IMR-90 (cell line): ENCODE data around the gene PPP5C. TPM values are rescaled to one million over a fixed set of nuclear protein-coding genes. Genes with fewer than 3 reads are reported as not detected.

Experiments
- ATAC-seq: fragments of 200-7000 bp; cut with Tn5 transposase; 2 replicates; pipeline ENCODE4 v1.9.1; 2020; ENCODE audit warnings: low read depth, mild to moderate bottlenecking, moderate library complexity
- BruUV-seq: library from RNA; stranded (reverse); fragments of 400-500 nt; replicated peaks from 2 replicates; lab custom pipeline; 2021; lab: Mats Ljungman, UMichigan
- CTCF ChIA-PET: fragments of 300-600 bp; formaldehyde crosslinking; extraction: SDS; loops from one replicate; lab custom pipeline; 2021; ENCODE audit warnings: antibody characterized with exemption; lab: Yijun Ruan, JAX
- POLR2A ChIA-PET: fragments of 300-600 bp; sonication (Branson Sonifier 250); formaldehyde crosslinking; loops from one replicate; lab custom pipeline; 2022; ENCODE audit warnings: antibody characterized with exemption; ENCODE audit not compliant: unreplicated experiment; lab: Charles Lee
- DNase-seq: peaks from one replicate; pipeline ENCODE4 v3.0.0; 2013
- H2AFZ ChIP-seq: replicated peaks from 2 replicates; pipeline ENCODE3; 2013; ENCODE audit warnings: low read length, mild to moderate bottlenecking; ENCODE audit not compliant: poor library complexity
- H2AK5ac ChIP-seq: 2 replicates; pipeline ENCODE4 v1.6.1; 2013; ENCODE audit warnings: low read depth, low read length, inconsistent platforms
- H2AK9ac ChIP-seq: replicated peaks from 2 replicates; pipeline ENCODE3; 2013; ENCODE audit warnings: mild to moderate bottlenecking, low read depth, low read length, moderate library complexity; ENCODE audit not compliant: poor library complexity
- H2BK120ac ChIP-seq: 2 replicates; pipeline ENCODE4 v1.6.1; 2013; ENCODE audit warnings: low read depth, low read length, inconsistent platforms
- H2BK15ac ChIP-seq: 3 replicates; pipeline ENCODE4 v1.6.1; 2013; ENCODE audit warnings: low read depth, low read length, inconsistent platforms
- H2BK20ac ChIP-seq: 2 replicates; pipeline ENCODE4 v1.6.1; 2013; ENCODE audit warnings: low read depth, mild to moderate bottlenecking, inconsistent platforms, low read length, moderate library complexity
- H2BK5ac ChIP-seq: 2 replicates; pipeline ENCODE4 v1.6.1; 2013; ENCODE audit warnings: mild to moderate bottlenecking, low read depth, low read length, inconsistent platforms; ENCODE audit not compliant: poor library complexity, severe bottlenecking
- H3K14ac ChIP-seq: replicated peaks from 2 replicates; pipeline ENCODE4 v1.6.1; 2013; ENCODE audit warnings: low read depth, low read length, inconsistent platforms
- H3K18ac ChIP-seq: 2 replicates; pipeline ENCODE4 v1.6.1; 2013; ENCODE audit warnings: low read depth, low read length, control low read depth
- H3K23ac ChIP-seq: 2 replicates; pipeline ENCODE4 v1.6.1; 2013; ENCODE audit warnings: low read depth, low read length, inconsistent platforms
- H3K27ac ChIP-seq: 2 replicates; pipeline ENCODE4 v1.5.1; 2013; ENCODE audit warnings: mild to moderate bottlenecking, control low read depth, low read length; ENCODE audit not compliant: insufficient read depth
- H3K27me3 ChIP-seq: 2 replicates; pipeline ENCODE4 v1.6.1; 2013; ENCODE audit warnings: low read length; ENCODE audit not compliant: control insufficient read depth, insufficient read depth
- H3K36me3 ChIP-seq: 2 replicates; pipeline ENCODE4 v1.6.1; 2013; ENCODE audit warnings: low read length, mixed read lengths; ENCODE audit not compliant: control insufficient read depth, insufficient read depth
- H3K4ac ChIP-seq: 2 replicates; pipeline ENCODE4 v1.6.1; 2013; ENCODE audit warnings: low read depth, low read length, inconsistent platforms
- H3K4me1 ChIP-seq: 2 replicates; pipeline ENCODE4 v1.6.1; 2013; ENCODE audit warnings: low read length, mixed read lengths; ENCODE audit not compliant: control insufficient read depth, insufficient read depth
- H3K4me2 ChIP-seq: 2 replicates; pipeline ENCODE4 v1.6.1; 2013; ENCODE audit warnings: low read depth, mild to moderate bottlenecking, control low read depth, low read length, moderate library complexity
- H3K4me3 ChIP-seq: 2 replicates; pipeline ENCODE4 v1.5.1; 2013; ENCODE audit warnings: low read depth, mild to moderate bottlenecking, control low read depth, low read length, moderate library complexity; ENCODE audit not compliant: insufficient read depth
- H3K56ac ChIP-seq: 2 replicates; pipeline ENCODE4 v1.6.1; 2013; ENCODE audit warnings: low read length, inconsistent platforms; ENCODE audit not compliant: insufficient read depth; ENCODE audit errors: extremely low read depth
- H3K79me1 ChIP-seq, 2 experiments: 2 replicates each; pipeline ENCODE4 v1.6.1; 2013; ENCODE audit warnings: low read length in 2 of 2, inconsistent platforms in 1 of 2, low read depth in 1 of 2
- H3K9ac ChIP-seq: 2 replicates; pipeline ENCODE4 v1.6.1; 2013; ENCODE audit warnings: low read depth, low read length, control low read depth
- H3K9me1 ChIP-seq: 2 replicates; pipeline ENCODE4 v1.6.1; 2013; ENCODE audit warnings: low read length, inconsistent platforms; ENCODE audit not compliant: insufficient read depth
- H3K9me3 ChIP-seq: 2 replicates; pipeline ENCODE4 v1.6.1; 2013; ENCODE audit warnings: low read length; ENCODE audit not compliant: control insufficient read depth, insufficient read depth
- H4K20me1 ChIP-seq: 2 replicates; pipeline ENCODE4 v1.6.1; 2013; ENCODE audit warnings: low read length, inconsistent platforms; ENCODE audit not compliant: insufficient read depth
- H4K5ac ChIP-seq: 2 replicates; pipeline ENCODE4 v1.6.1; 2013; ENCODE audit warnings: mild to moderate bottlenecking, low read depth, low read length, control low read depth
- H4K8ac ChIP-seq, 2 experiments: 2 replicates each; pipeline ENCODE4 v1.6.1; 2013; ENCODE audit warnings: low read depth in 2 of 2, low read length in 2 of 2, control low read depth in 1 of 2, inconsistent platforms in 1 of 2
- H4K91ac ChIP-seq: 2 replicates; pipeline ENCODE4 v1.6.1; 2013; ENCODE audit warnings: low read depth, low read length, inconsistent platforms; ENCODE audit not compliant: insufficient read depth
- BHLHE40 ChIP-seq: fragments of 150-350 bp; IDR thresholded peaks from 2 replicates; pipeline ENCODE4 v1.6.1; 2016; ENCODE audit warnings: mild to moderate bottlenecking, low read depth, low read length
- CEBPB ChIP-seq: IDR thresholded peaks from 2 replicates; pipeline ENCODE4 v1.6.1; 2012; ENCODE audit warnings: low read depth, low read length, improper control_type of control experiment
- CHD1 ChIP-seq: IDR thresholded peaks from 2 replicates; pipeline ENCODE4 v1.6.1; 2012; ENCODE audit warnings: low read depth, low read length, improper control_type of control experiment
- WGBS, 2 experiments: methylation state at CpG; one replicate each; pipeline versions ENCODE4 v1.1.5 to v1.1.7; 2013; ENCODE audit warnings: missing lambda C conversion rate in 2 of 2; ENCODE audit not compliant: insufficient read length in 1 of 2; ENCODE audit errors: extremely low coverage in 2 of 2; 5-methylcytosine and 5-hydroxymethylcytosine counted together
- dilution Hi-C: fragments of 300-500 bp; cut with HindIII; formaldehyde crosslinking; loops from one replicate; pipeline ENCODE4 v1.14.3; 2018; ENCODE audit warnings: low sequenced_read_pairs; ENCODE audit not compliant: unreplicated experiment
- in situ Hi-C: fragments of 300-500 bp; cut with MboI; formaldehyde crosslinking; loops from 3 replicates; pipeline ENCODE4 v1.14.3; 2019; ENCODE audit warnings: low sequenced_read_pairs, inconsistent platforms, mixed read lengths
- intact Hi-C: fragments of 100-400 bp; cut with micrococcal nuclease; formaldehyde crosslinking; loops from 2 replicates; pipeline ENCODE4 v1.10.0; 2022
- polyA plus RNA-seq, 3 experiments: library from polyadenylated mRNA; depleted of rRNA; stranded (reverse); fragments of >200 nt; gene quantifications; 2 replicates each; pipeline ENCODE4 v1.2.3, GENCODE V29; 2012; ENCODE audit warnings: low replicate concordance in 1 of 3
- total RNA-seq: library from RNA; depleted of rRNA; stranded (reverse); fragments of >200 nt; gene quantifications from 2 replicates; pipeline ENCODE4 v1.2.3, GENCODE V29; 2012

PPP5C gene
- total and polyA plus RNA-seq, 2 of the 4 experiments (the other 2 are of a cell fraction): 80.5 to 128 TPM

- Histone ChIP-seq H3K56ac (no peak overlapping the region), H3K36me3 (no peaks in the 10 kb centered on the region), H4K91ac (no peak overlapping the region), H3K9me1 (no peaks in the 10 kb centered on the region), H3K4ac (no peak overlapping the region), H3K23ac (no peak overlapping the region), H3K27ac (no peak overlapping the region), H3K4me2 (no peak overlapping the region), H3K4me1 (no peaks in the 10 kb centered on the region), H2BK5ac (no peak overlapping the region), H3K14ac (no peak overlapping the region), H3K4me3 (no peak overlapping the region), H2BK20ac (no peak overlapping the region), H3K27me3 (no peaks in the 10 kb centered on the region; the same call in 1 of the 2 replicates), H2BK15ac (no peak overlapping the region), H2AFZ (no peak overlapping the region), H2BK120ac (no peak overlapping the region), H4K8ac (no peak overlapping the region), H3K79me1 (no peaks in the 10 kb centered on the region), H3K9me3 (peaks cover 16% of the 10 kb centered on the region), H4K20me1 (no peaks in the 10 kb centered on the region), H2AK9ac (no peak overlapping the region), H4K5ac (no peak overlapping the region), H3K9ac (no peak overlapping the region), H2AK5ac (no peak overlapping the region), H3K18ac (no peak overlapping the region)
- in situ Hi-C loops: no loop called here
- CTCF ChIA-PET: interaction anchor here (1.5 kb wide), 1 partner anchor 11 kb away, joined by 11 read pairs; no protein-coding TSS in a partner anchor
- no peak for ATAC-seq
- intact Hi-C loops: no loop called here
- no peak for DNase-seq
- dilution Hi-C loops: no loop called here
- WGBS, 2 experiments: no CpG with 5 or more reads among the region's 3 CpGs
- POLR2A ChIA-PET: no interaction called here
- no TSS peak for BruUV-seq
- TF ChIP-seq BHLHE40: no peak
- TF ChIP-seq CEBPB: no peak
- no peak for TF ChIP-seq CHD1
Measured at GRCh38 chr19:46324277-46324676, 22.6 kb upstream of the PPP5C start.
